GM19467 (cell line): ENCODE measurements around the gene PON1.
A peak's percentile ranks its signal among the peaks of the same experiment; 100 is the strongest.

Source experiments
- ATAC-seq: cut with Tn5 transposase; IDR thresholded peaks from one replicate; pipeline ENCODE4 v1.9.1; 2021; ENCODE audit warnings: mild to moderate bottlenecking, moderate library complexity; ENCODE audit not compliant: unreplicated experiment

Gene PON1

DNA sequence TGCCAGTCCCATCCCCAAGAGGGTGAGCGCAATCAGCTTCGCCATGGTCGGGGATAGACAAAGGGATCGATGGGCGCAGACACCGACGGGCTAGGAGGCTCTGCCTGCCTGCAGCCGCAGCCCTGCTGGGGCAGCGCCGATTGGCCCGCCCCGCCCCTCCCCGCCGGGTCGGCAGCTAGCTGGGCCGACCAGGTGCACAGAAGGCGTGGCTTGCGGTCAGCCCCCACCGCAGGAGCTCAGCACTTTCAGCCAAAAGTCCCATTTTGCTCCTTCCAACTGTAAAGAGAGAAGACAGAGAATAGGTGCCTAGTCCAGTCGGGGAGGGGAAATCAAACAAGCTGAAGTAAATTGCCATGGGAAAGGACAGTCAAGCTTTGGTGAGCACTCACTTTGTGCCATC is at the start of gene PON1:
Gene PON1, minus strand, starts transcription at position 102 of the 400 bp plus-strand sequence. Its CDS starts 57 bp downstream, at position 45.
- ATAC-seq, result peak; percentile 63

DNA sequence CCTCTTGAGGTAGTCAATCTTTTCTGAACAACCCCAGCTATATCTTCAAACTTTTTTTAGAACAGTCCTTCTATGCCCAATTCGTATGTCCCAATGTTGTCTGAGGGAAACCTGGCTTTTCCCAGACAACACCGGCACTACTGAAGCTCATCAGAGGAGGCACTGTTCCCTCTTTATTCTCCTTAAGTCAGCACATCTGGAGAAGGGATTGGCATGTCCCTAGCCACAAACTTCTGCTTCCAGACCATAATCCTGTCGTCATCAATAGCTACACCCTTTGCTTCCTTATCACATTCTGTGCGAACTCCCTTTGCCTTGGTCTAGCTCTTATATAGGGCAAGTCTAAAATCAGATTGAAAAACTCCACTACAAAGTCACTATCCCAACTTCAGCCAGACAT is 49.0 kb upstream of the PON1 start:
- ATAC-seq, result no peak

DNA sequence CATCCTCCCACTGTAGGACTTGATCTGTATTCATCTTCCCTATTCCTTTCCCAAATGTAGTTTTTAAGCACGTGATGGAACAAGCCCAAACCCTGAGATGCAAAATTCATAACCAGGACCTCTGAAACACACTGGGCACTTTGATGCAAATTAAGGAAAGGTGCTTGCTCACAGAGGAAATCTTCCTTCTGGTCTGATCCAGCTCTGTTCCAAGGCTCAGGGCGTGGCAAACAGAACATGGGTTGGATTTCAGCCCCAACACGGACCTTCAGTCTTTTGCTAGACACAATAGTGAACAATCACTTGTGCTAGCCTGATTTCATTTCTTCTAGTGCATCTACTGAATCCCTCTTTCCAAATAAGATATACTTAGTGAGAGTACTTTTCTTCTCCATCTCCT is 43.9 kb upstream of the PON1 start:
- ATAC-seq, result no peak

DNA sequence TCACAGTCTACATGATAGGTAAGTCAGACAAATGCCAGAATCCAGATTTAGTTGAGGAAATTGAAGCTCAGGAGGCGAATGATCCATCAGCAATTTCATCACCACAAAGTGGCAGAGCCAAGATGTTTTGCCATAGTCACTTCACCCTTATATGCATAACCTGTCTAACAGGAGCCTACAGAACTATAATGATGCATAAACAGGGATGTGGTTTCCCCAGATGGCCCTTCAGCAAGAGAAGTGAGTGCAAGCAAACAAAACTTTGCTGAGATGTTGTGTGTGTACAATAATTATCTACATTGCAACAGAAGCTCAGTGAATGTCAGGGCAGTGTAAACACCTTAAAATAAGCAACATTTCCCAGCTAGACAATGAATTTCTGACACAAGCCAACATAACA is 43.3 kb upstream of the PON1 start:
- no peak for ATAC-seq

DNA sequence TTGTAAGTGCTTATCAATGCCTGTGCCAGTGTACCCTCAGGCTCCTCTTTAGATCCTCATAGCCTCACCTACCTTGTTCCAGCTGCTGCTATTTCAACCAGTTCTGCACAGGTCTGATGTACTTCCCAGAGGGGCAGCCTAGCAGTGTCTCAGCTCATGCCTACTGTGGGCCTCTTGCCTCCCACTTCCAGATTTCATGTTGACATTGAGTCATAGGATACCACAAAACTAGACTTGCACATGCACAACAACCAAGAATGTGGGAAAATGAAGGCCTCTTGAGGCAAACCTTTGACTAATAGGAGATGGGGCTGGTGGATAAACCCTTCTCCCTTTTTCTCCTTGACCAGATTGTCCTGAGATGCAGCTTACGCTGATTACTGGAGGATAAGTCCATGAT is 40.8 kb upstream of the PON1 start:
- ATAC-seq, result no peak

DNA sequence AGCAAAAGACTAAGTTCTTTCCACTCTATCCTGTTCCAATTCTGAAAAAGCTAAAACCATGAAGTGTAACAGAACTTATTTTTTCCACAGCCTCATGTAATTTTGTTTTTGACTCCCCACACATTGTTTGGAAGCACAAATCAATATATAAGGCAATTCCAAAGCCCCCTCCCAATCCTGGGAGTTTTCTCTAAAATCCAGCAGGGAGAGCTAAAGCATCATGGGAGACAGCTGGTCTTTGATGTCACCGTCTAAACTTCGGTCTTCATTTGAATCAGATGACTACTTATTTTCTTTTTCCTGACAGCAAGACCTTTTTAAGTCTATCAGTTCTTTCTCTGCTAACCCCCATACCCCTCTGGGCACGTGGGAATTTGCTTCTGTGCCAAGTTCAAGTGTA is 33.3 kb upstream of the PON1 start:
- ATAC-seq, result no peak

DNA sequence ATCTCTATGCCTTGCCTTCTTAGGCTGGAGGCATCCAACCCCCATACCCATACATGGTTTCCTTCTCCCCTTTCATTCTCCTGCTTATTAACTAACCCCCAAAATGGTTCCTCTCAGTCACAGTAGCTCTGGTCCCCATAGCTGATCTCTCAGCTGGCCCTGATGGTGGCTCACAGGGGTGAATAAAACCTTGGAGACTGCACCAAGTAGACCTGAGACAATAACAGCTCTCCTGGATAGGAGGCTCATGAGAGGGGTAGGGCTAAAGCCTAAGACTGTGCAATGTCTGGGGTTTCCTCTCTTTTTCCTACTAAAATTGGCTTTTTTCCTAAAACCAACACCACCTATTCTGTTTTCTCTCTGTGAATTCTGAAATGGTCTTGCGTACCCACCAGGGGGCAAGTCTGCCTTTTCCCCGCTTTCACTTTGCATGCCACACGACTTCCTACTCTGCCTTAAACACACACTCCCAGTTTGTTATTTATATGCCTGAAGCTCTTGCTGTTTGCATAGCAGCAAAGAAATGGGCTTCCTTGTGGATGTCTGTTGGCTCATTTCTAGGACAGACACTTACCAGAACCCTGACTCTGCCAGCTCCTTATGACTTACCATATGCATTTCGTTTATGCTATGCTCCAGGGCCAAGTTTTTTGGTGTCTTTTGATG is 18.4 kb upstream of the PON1 start:
- ATAC-seq, result no peak

DNA sequence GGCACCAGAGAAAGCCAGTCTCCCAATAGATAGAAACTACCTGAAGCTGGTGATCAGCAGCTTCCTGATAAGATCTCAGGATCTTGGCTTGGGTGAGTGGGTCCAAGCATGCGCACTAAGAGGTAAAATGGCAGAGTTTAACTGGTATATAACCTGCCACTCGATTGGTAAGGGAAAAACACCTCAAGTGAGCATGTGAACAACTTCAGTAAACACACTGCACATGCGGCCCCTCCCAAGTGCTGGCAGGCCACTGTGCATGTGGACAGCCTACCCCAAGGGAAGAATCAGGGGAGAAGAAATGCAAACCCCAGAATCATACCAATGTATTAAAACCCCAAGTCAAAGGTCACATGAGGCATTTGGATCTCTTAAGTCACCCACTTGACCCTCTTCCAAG is 17.7 kb upstream of the PON1 start:
- ATAC-seq, result no peak

DNA sequence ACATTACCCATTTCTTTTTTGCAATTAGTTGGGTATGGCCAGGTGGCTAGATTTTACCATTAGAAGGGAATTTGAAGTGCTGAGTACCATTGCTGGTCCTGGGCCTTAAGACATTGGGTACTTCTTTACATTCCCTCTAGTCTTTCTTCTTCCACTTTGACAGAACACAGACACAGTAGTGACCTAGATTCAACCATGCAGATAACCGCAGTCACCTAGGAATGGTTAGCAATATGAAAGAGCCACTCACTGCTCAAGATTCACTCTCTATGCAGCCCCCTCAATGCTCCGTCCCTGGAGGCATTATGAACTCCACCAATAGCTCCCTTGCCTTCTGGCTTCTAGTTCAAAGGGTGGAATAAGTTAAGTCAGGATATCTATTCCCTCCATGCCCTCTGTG is 16.2 kb upstream of the PON1 start:
- ATAC-seq, result no peak

DNA sequence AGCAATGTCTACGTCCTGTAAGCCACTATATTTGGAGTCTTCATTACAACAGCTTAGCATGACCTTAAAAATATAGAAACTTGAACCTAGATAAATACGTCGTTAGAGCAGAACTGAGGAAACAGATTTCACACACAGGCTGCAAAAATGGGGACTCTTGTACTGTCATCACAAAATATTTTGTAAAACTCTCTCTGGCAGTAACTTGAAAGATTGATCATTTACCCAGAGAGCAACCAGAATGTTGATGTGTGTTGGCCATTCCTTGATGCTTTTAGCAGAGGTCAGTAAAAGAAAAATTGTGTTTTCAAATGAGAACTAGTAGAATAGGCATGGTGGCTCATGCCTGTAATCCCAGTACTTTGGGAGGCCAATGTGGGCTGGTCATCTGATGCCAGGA is 14.5 kb upstream of the PON1 start:
- ATAC-seq, result no peak

DNA sequence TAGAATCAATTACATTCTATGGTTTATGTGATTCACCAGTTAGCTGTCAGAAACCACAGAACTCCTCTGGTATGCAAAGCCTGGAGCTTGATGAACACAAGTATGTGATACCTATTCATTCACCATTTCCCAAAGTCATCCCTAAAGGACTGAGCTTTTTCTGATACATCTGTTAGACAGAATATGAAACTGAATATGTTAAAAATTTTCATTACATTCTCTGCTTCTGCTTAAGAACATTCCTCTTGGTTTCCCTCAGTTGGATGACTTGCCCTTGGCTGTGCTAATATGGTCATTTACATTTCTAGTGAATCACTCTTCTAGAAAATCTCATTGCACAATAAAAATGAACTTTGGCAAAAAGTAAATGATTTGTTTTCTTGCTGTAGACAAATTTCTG is 10.8 kb upstream of the PON1 start:
- ATAC-seq, result no peak

DNA sequence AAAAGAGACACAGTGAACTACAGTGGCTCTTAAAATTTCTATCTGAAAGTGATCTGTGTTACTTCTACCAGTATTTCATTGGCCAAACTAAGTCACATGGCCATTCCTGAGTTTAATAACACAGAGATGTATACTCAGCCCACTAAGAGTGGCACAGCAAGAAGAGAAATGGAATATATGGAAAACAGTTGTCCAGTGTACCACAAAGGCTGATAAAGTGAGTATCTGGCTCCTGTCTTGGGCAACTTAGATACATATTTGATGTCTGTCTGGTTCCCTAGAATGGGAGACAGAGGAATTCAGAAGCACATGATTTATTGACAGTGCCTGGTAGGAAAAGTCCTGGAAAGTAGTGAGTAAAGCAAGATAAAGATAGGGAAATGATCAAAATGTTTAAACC is 10.1 kb upstream of the PON1 start:
- ATAC-seq, result no peak

DNA sequence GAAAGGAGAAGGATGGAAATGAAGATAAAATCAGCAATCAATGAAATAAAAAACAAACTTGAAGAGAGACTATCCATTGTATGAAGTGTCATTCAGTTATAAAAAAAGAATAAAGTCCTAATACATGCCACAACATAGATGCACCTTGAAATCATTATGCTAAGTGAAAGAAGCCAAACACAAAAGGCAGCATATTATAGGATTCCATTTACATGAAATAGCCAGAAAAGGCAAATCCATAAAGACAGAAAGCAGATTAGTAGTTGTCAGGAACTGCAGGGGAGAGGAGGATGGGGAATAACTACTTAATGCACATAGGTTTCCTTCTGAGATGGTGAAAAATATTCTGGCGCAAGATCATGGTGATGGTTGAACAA is 6.6 kb upstream of the PON1 start:
- peak; percentile 23 for ATAC-seq

DNA sequence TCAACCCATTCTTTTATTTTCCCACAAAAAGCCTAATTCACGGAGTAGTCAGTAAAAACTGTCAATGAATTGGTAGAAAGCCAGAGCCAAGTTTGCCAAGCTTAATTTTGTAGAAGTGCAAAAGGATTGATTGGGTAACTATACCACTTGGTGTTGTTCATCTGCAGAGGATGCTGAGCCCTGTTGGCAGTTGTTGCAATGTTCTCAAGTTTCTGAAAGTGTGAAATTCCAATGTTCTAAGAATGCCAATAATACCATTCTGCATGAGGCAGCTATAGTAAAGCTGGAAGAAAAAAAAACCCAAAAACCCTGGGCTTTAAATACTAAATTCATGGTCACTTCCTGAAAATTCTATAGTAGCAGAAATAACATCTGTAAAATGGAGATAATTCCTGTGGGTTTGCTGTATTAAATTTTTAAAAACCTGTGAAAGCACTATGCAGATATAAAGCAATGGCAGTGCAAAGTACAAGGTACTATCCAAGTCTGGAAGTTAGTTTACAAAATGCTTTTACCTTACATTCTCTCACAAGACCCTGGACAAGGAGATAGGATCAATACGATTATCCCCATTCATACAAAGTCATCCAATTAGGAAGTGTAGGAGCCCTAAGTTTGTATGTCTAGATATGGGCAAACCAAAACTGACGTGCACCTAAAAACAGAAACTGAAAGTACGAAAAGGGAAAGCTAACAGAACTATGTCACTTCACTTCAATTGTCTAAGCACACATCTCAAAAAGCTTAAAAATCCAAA is 6.0 kb upstream of the PON1 start:
- peak; percentile 85 for ATAC-seq

DNA sequence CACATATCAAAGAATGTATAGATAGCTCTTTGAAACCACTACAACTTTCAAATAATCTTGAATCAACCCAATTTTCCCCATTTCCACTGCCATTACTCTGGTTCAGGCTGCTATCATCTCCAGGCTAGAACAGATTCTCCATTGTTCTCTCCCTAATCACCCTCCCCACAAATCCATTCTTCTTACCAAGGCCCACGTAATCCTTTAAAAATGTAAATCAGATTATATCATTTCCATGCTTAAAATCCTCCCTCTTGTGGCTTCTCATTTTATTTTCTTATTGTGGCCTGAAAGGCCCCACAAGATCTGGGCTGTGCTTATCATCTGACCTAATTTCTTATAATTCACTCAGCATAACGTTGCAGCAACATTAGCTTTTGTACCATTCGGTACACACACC is 3.0 kb upstream of the PON1 start:
- ATAC-seq, result no peak

DNA sequence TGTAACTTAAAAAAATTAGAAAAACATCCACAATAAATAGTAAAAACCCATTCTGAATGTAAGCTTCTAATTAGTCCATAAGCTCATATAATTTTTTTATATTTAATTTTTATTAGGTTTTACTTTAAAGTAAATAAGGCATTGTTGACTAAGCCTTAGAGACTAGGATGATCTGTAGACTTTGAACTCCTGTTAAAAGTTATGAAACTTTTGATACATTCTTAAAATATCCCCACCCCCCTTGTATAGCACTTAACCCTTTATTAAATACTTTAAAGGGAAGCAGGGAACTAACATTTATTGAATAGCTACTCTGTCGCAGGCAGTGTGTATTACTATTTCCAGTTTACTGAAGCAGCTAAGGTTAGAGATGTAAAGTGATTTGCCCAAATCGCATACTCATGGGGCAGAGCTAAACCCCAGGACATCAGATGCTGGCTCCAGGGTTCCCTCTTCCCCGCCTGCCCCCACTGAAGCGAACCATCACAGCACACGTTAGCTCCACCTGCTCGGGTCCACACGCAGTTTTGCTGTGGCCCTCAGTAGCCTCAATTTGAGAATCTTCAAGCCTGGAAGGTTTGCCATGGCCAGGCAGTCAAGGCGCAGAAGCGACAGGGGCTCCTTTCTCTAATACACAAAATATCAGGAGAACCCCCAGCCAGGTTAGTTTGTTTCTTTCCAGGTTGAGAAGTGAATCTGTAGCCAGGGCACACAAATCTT is 762 bp downstream of the PON1 start:
- no peak for ATAC-seq

DNA sequence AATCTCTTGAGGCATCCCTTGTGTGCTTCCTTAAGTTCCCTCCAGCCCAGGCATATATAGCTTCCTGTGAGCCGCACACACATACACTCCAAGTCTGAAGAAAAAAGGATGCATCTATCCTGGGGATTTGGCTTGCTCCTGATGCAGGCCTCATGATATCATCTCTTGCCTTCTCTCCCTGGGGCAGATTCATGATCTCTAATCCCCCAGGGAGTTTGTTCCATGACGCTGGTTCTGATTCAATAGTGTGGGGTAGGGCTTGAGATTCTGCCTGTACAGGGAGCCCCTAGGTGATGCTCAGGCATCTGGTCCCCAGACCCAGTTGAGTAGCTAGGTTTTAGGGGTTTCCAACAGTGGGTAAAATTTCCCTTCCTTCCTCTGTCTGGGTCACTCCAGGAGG is 1.5 kb downstream of the PON1 start:
- no peak for ATAC-seq

DNA sequence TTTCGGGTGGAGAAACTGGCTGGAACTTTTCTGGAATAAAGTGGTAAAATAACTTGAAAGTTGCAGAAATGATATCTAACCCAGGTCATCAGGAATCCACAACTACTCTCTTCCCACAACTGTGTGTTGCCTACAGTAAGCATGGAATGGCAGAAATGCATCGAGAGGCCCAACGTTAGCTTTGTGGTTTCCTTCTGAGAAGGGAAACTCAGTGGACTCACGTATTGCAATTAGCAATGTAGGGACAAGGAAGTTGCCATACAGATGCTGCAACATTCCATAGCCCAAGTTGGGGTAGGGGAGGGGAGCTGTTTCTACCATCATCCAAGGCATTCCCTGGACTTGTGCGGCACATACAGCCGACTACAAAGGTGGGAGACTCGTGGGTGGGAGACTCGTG is 1.9 kb downstream of the PON1 start:
- ATAC-seq, result no peak

DNA sequence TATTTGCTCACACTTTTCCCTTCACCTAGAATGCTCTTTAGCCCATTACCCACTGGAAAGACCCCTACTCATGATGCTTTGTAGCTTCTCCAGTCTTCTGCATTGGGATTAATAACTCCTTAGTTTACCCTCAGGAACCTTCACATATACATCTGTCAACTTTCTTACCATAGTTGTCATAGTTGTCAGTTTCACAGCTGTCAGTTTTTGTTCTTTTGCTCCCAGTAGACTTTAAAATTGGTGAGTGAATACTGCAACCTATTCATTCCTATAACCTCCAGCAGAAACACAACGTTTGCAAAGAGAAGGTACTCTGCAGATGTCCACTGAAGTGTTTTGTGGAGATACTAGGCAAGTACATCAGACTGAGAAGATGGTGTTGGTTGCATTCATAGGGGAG is 2.6 kb downstream of the PON1 start:
- ATAC-seq, result no peak

DNA sequence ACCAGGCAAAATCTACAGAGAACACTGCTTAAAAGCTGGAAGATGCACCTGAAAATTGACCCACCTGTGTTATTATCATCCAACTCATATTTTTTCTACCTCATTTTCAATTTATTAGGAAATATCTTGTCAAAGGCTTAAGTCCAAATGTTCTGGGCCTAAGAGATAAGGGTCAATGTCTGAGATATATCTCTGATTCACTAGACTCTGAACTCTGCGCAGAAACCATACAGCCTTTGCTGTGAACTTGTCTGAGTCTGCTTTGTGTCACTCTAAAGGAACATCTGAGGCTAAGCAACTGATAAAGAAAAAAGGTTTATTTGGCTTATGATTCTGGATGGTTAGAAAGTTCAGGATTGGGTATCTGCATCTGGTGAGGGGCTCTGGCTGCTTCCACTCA is 3.7 kb downstream of the PON1 start:
- ATAC-seq, result no peak

DNA sequence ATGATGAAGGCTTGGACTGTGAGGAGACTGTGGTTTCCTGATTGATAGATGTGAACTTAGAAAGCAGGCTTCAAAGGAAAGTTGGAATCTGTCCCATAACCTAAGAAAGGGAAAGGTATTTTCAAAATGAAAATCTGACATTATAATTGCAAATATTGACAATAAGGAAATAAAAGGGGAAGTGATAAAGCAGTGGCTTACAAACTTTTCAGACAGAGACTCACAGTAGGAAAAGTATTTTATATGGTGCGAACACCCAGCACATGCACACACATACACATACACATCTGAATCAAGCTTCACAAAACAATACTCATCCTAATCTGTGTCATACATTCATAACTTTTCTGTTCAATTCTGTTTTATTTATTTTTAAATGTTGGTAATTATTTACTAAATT is 4.8 kb downstream of the PON1 start:
- ATAC-seq, result no peak

DNA sequence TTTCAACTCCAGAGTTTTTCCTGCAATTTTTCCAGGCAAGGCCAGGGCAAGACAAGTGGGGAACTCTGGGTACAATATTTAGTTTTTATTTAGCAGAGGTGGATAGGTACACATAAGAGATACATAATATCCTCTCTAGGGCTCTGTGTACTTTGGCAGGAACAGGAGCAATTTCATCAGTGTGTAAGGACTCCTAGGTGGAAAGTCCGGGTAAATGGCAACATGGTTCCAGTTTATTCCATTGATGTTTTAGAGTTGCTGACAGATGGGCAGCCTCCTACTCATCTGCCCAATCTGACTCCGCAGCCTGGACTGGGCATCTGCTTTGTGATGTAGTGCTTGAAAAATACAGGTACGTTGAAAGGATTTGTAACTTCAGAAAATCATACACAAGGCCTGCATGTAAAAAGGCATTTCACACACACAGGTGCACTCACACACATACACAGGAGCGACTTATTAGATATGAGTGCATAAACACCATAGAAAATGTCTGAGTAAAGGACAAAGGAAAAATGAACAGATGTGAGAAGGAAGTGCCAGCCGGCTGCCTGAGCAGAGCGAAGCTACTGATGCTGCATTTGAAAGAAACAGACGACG is 5.7 kb downstream of the PON1 start:
- no peak for ATAC-seq
